SH-SY5Y (cell line): ENCODE results near the gene C2CD4B.

ENCODE experiments used
- GATA2 ChIP-seq: IDR thresholded peaks from 2 replicates; pipeline ENCODE4 v1.6.1; 2011; ENCODE audit warnings: mild to moderate bottlenecking, low read depth, low read length
- GATA3 ChIP-seq: IDR thresholded peaks from 2 replicates; pipeline ENCODE4 v1.6.1; 2011; ENCODE audit warnings: low read depth, mild to moderate bottlenecking, low read length, moderate library complexity

Gene C2CD4B

DNA sequence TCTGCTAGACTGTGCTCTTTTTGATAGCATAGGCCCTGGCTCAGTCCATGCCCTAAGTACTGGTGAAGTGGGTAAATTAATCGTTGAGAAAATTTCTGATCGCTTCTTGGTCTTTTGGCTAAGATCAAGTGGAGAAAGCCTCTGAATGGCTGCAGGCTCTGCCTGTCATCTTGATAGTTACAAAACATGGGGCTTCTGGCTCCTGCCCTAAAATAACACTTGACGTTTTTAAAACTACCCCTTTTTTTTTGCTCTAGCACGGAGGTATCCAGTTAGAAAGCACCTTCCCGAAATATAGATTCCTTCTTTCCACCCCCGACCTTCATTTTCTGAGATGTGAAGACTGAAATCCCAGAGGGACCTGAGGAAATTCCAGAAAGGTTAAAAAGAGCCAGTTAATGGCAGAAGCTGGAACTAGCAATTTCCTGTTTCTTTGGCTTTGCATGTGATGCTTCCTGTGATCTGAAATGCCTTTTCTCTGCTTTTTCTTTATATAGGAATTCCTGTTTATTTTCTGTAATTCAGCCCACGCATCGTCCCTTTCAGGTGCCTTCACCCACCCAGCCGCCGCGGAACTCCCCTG lies 799 bp upstream of the C2CD4B start:
- TF ChIP-seq GATA3 (no peak), GATA2 (no peak)

DNA sequence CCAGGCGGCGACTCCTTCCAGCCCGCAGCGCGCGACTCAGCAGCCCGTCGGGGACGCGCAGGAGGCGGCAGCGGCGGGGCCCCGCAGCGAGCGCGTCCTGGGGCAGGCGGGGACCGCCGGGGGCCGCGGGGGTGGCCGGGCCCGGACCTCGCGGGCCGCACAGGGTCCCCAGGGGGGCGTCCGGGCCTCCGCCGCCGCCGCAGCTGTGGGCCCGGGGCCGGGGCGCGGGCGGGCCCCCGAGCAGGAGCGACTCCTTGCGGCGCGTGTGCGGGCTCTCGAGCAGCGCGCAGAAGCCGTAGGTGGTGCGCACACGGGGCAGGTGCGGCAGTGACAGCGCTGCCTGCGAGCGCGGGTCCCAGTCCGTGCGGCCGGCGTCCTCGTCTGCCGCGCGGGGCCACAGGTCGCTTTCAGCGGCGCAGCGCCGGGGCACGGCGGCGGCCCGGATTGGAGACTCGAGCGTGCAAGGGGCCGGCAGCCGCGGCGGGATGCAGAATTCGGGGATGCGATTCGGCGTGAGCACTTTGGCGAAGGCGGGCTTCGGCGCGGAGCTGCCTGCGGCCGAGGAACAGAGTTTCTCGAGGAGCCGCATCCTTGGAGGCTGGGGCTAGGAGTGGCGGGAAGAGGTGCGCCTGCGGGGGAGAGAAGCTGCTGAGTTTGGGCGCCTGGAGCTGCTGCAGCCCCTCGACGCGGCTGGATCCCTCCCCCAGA lies 535 bp downstream of the C2CD4B start:
- TF ChIP-seq GATA3 (no peak), GATA2 (no peak)

DNA sequence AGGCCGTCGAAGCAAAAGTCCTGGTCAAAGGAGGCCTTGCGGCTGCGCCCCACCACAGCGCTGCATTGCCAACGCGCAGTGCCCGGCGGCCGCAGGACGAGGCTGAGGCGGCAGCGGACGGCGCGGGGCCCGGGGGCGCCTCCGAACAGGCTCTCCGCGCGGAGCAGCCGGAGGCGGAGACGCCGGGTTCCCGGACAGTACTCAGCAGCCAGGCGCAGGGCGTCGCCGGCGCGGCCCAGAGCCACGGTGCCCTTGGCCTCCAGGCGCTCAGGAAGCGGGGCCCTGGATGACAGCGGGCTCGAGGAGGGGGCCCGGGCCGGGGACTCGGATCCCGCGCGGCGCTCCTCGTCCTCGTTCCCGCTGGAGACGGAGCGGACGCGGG lies 1.1 kb downstream of the C2CD4B start:
- TF ChIP-seq GATA2: no peak
- no peak for TF ChIP-seq GATA3

DNA sequence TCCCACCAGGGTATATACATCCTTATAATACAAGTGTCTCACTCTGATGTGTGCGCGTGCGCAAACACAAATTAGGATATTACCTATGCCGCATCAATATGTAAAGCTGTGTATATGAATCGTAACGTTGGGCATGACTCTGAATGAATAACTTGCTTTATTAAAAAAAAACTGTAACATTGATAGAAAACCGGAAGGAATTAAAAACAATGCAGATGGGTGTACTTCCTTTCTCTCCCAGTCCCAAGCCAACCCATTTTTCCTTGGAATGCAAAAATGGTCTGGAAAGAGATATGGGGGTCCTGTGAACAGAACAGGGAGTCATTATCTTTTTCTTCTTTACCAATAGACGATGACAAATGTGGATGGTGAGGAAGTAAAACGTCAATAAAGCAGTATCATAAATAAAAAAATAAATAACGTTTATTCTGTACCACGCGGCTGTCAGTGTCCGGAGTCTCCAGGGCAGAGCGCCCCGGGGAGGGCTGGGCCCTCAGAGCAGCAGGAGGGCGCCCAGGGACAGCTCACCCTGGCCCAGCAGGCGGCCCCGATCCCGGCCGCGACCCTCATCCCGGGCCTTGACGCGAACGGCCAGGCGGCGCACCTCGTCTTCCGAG lies 1.6 kb downstream of the C2CD4B start:
- no peak for TF ChIP-seq GATA3
- no peak for TF ChIP-seq GATA2

DNA sequence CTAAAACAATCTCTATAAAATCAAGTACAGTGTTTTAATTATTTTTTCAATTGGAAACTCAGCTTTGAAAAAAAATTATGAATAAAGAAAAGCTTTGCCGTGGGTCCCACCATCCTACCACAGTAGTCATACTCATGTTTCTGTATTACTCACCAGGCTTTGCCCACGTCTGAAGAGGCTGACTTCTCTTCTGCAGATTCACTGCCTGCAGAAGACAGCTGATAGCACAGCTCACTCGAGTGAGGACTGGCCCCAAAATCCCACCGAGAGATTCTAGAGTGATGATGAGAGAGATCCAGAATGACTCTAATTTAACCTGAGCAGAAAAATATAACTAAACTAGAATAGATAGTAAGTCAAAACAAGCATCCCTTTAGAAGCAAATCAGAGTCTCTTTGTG lies 11.9 kb downstream of the C2CD4B start:
- TF ChIP-seq GATA3 (no peak), GATA2 (no peak)

DNA sequence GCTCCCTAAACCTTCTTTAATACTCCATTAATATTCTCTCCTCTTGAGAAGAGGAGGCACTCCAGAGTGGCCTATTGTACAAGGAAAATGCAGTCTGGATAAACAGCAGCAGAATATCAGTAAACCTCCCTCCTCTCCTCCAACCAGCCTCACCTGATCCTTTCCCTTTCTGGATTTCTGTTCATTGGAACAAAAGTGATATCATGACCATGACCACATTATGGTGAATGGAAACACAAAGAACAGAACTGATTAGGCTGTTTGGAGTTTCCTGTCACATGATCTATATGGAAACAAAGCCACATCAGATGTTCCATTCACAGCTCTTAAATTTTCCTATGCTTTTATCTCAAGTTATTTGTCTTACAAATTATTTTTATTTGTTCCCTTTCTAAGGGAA lies 14.6 kb downstream of the C2CD4B start:
- TF ChIP-seq GATA2: no peak
- TF ChIP-seq GATA3: no peak

DNA sequence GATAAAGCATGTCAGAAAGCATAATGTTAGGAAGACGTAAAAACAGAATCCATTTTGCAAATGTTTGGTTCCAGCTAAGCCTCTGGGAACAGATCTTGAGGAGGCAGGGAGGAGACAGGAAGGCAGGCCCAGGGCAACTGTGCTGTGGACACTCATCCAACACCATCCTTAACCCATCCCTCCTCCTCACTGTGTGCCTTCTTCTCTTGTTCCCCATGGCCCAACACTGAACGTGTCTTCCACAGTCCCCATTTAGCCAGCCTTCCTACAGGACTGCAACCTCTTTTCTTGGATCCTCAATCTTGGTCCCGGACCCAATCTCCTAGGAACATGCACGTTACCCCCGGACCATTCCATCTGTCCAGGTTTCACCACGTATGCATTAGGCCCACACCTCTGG lies 15.4 kb downstream of the C2CD4B start:
- TF ChIP-seq GATA2 (no peak), GATA3 (no peak)

DNA sequence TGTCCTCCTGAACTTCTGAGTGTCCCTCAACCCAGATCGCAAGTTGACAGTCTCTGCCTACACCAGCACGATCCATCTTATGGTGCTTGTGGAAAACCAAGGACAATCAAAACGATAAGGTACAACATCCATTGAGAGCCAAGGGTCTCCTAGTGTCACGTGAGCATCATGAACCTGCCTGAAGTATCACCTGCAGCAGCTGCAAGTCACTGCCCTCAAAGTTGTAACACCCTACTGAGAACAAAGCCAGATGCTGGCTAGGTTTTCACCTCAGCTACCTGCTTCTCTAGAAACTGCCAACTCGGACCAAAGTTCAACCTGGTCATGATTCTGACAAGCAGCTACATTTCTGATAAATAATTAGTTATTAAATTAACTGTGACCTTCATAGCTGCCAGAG lies 17.5 kb downstream of the C2CD4B start:
- no peak for TF ChIP-seq GATA2

DNA sequence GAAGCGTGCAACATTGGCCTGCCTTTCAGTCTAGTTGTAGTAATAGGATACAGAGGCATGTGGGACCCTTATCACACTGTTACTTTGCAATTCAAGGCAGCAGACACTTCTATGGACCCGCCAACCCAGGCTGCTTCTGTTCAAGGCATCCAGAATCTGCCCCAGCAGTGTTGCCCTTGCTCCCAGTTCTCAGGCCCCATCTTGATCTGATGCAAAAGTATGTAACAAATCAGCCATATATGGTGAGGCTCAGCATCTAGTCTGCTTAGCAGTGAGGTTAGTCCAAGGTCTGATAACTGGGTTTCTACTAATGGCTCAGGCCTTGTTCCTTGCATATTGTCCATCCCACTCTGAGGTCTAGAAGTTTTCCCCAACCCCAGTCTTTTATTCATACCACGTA lies 17.9 kb downstream of the C2CD4B start:
- no peak for TF ChIP-seq GATA2
- no peak for TF ChIP-seq GATA3

DNA sequence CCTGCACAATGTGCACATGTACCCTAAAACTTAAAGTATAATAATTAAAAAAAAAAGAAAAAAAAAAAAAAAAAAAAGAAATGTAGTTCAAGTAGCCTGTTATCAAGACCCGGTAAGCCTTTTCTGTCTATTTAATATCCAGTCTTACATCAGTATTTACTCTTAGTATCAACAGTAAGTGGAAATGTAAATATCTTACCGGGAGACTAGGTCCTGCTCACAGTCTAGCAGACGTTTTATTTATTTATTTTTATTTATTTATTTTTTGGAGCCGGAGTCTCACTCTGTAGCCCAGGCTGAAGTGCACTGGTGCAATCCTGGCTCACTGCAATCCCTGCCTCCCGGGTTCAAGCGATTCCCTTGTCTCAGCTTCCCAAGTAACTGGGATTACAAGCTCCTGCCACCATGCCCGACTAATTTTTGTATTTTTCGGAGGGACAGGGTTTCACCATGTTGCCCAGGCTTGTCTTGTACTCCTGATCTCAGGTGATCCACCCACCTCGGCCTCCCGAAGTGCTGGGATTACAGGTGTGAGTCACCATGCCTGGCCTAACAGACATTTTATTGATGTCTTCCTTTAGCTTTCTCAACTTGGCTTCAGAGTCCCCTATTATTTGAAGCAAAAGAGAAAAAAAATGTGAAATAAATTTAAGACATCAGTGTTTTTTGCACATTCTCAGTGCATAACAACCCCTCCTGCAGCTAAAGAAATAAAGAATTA lies 19.9 kb downstream of the C2CD4B start:
- TF ChIP-seq GATA3 (no peak), GATA2 (no peak)

DNA sequence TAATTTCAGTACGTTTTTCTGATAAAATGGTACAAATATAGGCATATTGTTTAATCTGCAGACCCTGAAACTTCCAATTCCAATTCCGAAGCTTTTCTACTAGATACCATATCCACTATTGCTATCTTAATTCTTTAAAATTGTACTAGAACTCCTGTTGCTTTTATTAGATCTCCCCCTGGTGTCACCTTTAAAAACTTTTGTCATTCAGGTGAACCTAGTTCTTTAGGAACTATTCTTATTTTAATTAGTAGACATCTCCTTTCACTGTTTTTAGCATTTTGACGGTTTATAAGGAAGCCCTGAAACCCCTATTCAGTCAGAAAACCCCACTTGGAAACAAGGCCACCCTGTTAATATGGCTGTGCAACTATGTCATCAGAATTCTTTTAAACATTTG lies 22.3 kb downstream of the C2CD4B start:
- TF ChIP-seq GATA3 (no peak), GATA2 (no peak)

DNA sequence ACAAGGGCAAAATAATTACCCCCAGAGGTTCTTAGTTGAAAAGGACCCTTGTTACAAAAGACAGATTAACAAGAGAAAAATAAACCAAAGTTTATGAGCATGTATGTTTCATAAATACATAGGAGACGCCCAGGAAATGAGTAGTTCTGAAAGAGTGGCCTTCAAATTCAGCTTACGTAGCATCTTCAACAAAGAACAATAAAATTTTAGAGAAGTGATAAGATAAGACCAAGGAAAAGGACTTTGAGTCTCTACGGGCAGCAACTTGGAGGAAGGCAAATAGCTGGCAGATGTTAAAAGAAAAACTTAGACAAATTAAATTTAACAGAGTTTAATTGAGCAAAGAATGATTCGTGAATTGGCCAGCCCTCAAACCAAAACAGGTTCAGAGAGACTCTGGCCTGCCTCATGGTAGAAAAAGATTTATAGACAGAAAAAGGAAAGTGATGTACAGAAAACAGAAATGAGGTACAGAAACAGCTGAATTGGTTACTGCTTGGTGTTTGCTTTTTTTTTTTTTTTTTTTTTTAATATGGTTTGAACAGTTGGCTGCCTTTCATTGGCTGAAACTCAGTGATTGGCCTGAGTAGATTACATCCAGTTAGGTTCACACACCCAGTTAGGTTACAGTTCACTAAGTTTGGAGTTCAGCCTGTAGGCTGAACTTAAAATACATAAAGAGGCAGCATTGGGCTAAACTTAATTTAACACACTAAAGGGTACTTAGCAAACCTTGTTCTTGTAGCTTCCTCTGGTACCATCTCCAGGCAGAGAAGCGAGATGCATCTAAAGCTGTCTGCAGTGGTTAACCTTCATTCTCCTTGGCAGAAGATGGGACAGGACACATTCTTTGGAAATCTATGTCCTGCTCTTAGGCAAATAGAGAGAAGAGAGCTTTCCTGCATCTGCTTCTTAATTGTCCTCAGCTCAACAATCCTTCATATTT lies 23.2 kb downstream of the C2CD4B start:
- TF ChIP-seq GATA2 (no peak), GATA3 (no peak)

DNA sequence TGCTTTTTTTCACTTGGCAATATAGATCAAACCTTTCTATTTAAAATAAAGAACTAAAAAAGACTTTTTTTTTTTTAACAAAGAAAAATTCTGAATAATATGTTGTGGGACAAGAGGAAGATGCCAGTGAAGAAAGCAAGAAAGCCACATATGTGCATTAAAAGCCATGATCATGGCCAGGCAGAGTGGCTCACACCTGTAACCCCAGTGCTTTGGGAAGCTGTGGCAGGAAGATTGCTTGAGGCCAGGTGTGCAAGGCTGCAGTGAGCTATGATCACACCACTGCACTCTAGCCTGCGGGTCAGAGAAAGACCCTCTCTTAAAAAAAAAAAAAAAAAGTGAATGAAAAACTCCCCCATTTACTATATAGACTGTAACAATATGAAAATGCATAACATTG lies 23.9 kb downstream of the C2CD4B start:
- no peak for TF ChIP-seq GATA2

DNA sequence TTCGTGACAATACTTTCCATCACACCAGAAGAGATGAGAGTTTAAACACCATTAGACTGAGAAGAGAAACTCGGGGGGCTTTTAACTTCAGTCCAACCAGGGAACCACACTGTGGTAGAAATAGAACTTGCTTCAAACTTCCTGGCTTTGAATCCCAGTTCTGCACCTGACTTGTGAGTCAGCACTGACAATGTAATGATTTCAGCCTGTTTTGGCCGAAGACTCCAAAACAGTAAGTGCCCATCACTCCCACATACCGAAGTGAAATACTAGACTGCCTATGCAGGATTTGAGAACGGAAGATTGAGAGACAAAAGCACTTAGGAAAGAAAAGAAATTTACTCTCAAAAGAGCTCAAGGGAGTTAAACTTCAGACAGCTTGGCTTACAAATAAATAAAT lies 27.0 kb downstream of the C2CD4B start:
- TF ChIP-seq GATA2 (no peak), GATA3 (no peak)
